HepG2 (cell line): ENCODE measurements around the gene COPZ2. TPM values are rescaled to one million over a fixed set of nuclear protein-coding genes. Genes with fewer than 3 reads are reported as not detected.

Experiments used
- ATAC-seq: fragments of 200-7000 bp; cut with Tn5 transposase; 3 replicates; pipeline ENCODE4 v1.9.1; 2020; ENCODE audit warnings: mild to moderate bottlenecking, moderate library complexity
- BruUV-seq: library from RNA; stranded (reverse); fragments of 400-500 nt; replicated peaks from 2 replicates; lab custom pipeline; 2021; lab: Mats Ljungman, UMichigan
- CTCF ChIA-PET: fragments of 300-600 bp; formaldehyde crosslinking; extraction: SDS; loops from one replicate; lab custom pipeline; 2021; ENCODE audit warnings: low total read pairs, inconsistent platforms, low intra/inter-chr PET ratio; lab: Yijun Ruan, JAX
- POLR2A ChIA-PET: fragments of 350-600 bp; sonication (Branson Sonifier 250); formaldehyde crosslinking; loops from one replicate; lab custom pipeline; 2020; ENCODE audit warnings: antibody characterized with exemption, inconsistent platforms; lab: Yijun Ruan, JAX
- DNase-seq: peaks from one replicate; pipeline ENCODE4 v3.0.0-alpha.2; 2015; ENCODE audit warnings: low spot score
- FAIRE-seq: peaks from 3 replicates; lab custom pipeline; 2011; peaks lifted over from hg19 to GRCh38; lab: Jason Lieb, UNC
- H2AFZ ChIP-seq: one replicate; pipeline ENCODE4 v1.6.1; 2011; ENCODE audit warnings: low read length, inconsistent platforms
- H3K27ac ChIP-seq: fragments of 300-600 bp; 3 replicates; pipeline ENCODE4 v1.8.0; 2011; ENCODE audit warnings: mixed run types, mild to moderate bottlenecking, mixed read lengths, low read length, inconsistent platforms; ENCODE audit not compliant: insufficient read depth; ENCODE audit errors: extremely low read length
- H3K27me3 ChIP-seq, 2 experiments: fragments of 200-600 bp in 1 of 2; 2 replicates in 1 of 2; 3 replicates in 1 of 2; pipeline versions ENCODE4 v1.6.0 to v1.8.0; 2011; ENCODE audit warnings: low read length in 2 of 2, mild to moderate bottlenecking in 2 of 2, moderate library complexity in 2 of 2, inconsistent platforms in 1 of 2; ENCODE audit not compliant: insufficient read depth in 2 of 2, control insufficient read depth in 1 of 2
- H3K36me3 ChIP-seq, 2 experiments: fragments of 200-600 bp in 1 of 2; replicated peaks in 1 of 2; 2 replicates in 1 of 2; 3 replicates in 1 of 2; pipeline versions ENCODE4 v1.5.1 to v1.8.0; 2011; ENCODE audit warnings: low read length in 2 of 2, inconsistent platforms in 1 of 2; ENCODE audit not compliant: insufficient read depth in 2 of 2, control insufficient read depth in 1 of 2
- H3K4me1 ChIP-seq: 2 replicates; pipeline ENCODE4 v1.5.1; 2012; ENCODE audit warnings: low read length, inconsistent platforms; ENCODE audit not compliant: insufficient read depth
- H3K4me2 ChIP-seq: 2 replicates; pipeline ENCODE4 v1.6.0; 2011; ENCODE audit warnings: low read depth, low read length, inconsistent platforms
- H3K4me3 ChIP-seq, 3 experiments: fragments of 200-600 bp in 1 of 3; sonication (generic), shearing (Covaris generic) in 1 of 3; replicated peaks in 1 of 3; 2 replicates each; pipeline ENCODE4 v1.5.1; 2011 to 2016; ENCODE audit warnings: low read length in 3 of 3, inconsistent platforms in 2 of 3, low read depth in 2 of 3, mild to moderate bottlenecking in 2 of 3, control low read depth in 1 of 3, mixed read lengths in 1 of 3; ENCODE audit not compliant: insufficient read depth in 1 of 3
- H3K79me2 ChIP-seq: one replicate; pipeline ENCODE4 v1.6.1; 2011; ENCODE audit warnings: low read length, inconsistent platforms; ENCODE audit not compliant: insufficient read depth
- H3K9ac ChIP-seq: 2 replicates; pipeline ENCODE4 v1.6.0; 2011; ENCODE audit warnings: mild to moderate bottlenecking, low read depth, low read length, inconsistent platforms; ENCODE audit not compliant: insufficient read depth
- H3K9me3 ChIP-seq: 2 replicates; pipeline ENCODE4 v1.5.1; 2012; ENCODE audit warnings: mild to moderate bottlenecking, low read length
- H4K20me1 ChIP-seq: 2 replicates; pipeline ENCODE4 v1.6.0; 2011; ENCODE audit warnings: inconsistent platforms, mild to moderate bottlenecking, low read length, moderate library complexity; ENCODE audit not compliant: insufficient read depth
- MYC ChIP-seq: sonication (generic); formaldehyde crosslinking; IDR thresholded peaks from 2 replicates; pipeline ENCODE4 v1.9.0; 2021; ENCODE audit warnings: missing genetic modification reagents, borderline replicate concordance
- ZNF563 ChIP-seq: sonication (generic); formaldehyde crosslinking; IDR thresholded peaks from 2 replicates; pipeline ENCODE4 v1.8.0; 2022; ENCODE audit warnings: mild to moderate bottlenecking, moderate library complexity, missing genetic modification reagents
- ZNF652 ChIP-seq: IDR thresholded peaks from 2 replicates; pipeline ENCODE4 v1.6.1; 2016; ENCODE audit warnings: low read depth, borderline replicate concordance
- ZNF772 ChIP-seq: sonication (generic); formaldehyde crosslinking; IDR thresholded peaks from 2 replicates; pipeline ENCODE4 v1.5.0; 2020; ENCODE audit warnings: mild to moderate bottlenecking, missing genetic modification reagents
- ZSCAN31 ChIP-seq: sonication (generic); formaldehyde crosslinking; IDR thresholded peaks from 2 replicates; pipeline ENCODE4 v1.5.0; 2020; ENCODE audit warnings: low read depth, mild to moderate bottlenecking, missing genetic modification reagents
- WGBS: methylation state at CpG from one replicate; pipeline ENCODE4 v1.1.6; 2017; ENCODE audit warnings: low lambda C conversion rate; 5-methylcytosine and 5-hydroxymethylcytosine counted together
- in situ Hi-C: cut with HindIII; loops from 2 replicates; pipeline ENCODE4 v1.10.0; 2017; ENCODE audit warnings: low pct_unique_long_range_greater_than_20kb; ENCODE audit not compliant: extremely low pct_ligation_motif_present
- intact Hi-C: fragments of 100-400 bp; cut with micrococcal nuclease; formaldehyde crosslinking; loops from one replicate; pipeline ENCODE4 v1.10.0; 2022; ENCODE audit not compliant: unreplicated experiment
- polyA plus RNA-seq, 8 experiments: library from polyadenylated mRNA; depleted of rRNA in 3 of 8; stranded (reverse) in 7 of 8; unstranded in 1 of 8; fragments of >200 nt; fragmentation: Illumina TruSeq in 4 of 8; extraction: Trizol in 4 of 8; gene quantifications; 2 replicates each; pipeline versions ENCODE4 v1.2.1 to v1.2.3, GENCODE V29; 2011 to 2016; ENCODE audit warnings: low read depth in 4 of 8, missing spikeins in 1 of 8, mixed read lengths in 1 of 8; ENCODE audit not compliant: insufficient read depth in 1 of 8
- total RNA-seq, 5 experiments: library from RNA; depleted of rRNA; stranded (reverse); fragments of >200 nt; fragmentation: Illumina TruSeq; extraction: Trizol; gene quantifications; 2 replicates each; pipeline ENCODE4 v1.2.3, GENCODE V29; 2016; ENCODE audit warnings: low read depth in 1 of 5
- TF ChIP-seq, protein P1 (sequence below): sonication (generic); formaldehyde crosslinking; IDR thresholded peaks from 2 replicates; pipeline ENCODE4 v1.4.0; 2020; ENCODE audit warnings: mild to moderate bottlenecking, missing genetic modification reagents
- TF ChIP-seq, protein P2 (sequence below): sonication (generic); formaldehyde crosslinking; IDR thresholded peaks from 2 replicates; pipeline ENCODE4 v1.9.0; 2021; ENCODE audit warnings: missing genetic modification reagents, borderline replicate concordance

COPZ2 gene
- total and polyA plus RNA-seq, 2 of the 13 experiments (the other 11 are each of a cell fraction or from before 2014, with no cell fraction given) = 0.61 to 1.5 TPM

DNA sequence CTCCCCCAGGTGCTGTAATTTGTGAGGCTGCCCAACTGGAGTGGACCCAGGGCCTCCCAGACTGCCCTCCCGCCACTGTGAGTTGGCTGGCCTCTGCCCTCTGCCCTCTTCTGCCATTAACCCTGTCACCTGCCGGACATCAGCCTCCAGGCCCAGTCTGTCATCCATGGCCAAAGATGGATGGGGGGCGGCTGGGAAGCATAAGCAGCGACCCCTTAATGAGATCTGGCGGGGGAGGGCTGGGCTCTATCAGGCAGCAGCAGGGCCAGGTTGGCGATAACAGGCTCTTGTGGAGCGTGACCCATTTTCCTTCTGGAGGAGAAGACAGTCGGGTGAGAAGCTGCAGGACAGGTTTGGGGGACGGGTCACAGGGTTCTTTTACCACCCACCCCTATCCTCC is 41.4 kb downstream of the COPZ2 start:
- Histone ChIP-seq H3K4me1 (peaks cover 30% of the 10 kb centered on the region), H2AFZ (no peak overlapping the region), H3K9ac (no peak overlapping the region), H4K20me1 (no peaks in the 10 kb centered on the region), H3K4me3 (no peak overlapping the region), H3K9me3 (no peaks in the 10 kb centered on the region), H3K27ac (no peak overlapping the region), H3K27me3 (peaks cover 3 to 50% of the 10 kb centered on the region in 2 experiments; a peak in 3 of 5 replicates), H3K79me2 (no peaks in the 10 kb centered on the region), H3K4me2 (no peak overlapping the region), H3K36me3 (no peaks in the 10 kb centered on the region)
- FAIRE-seq (no peak), ATAC-seq (no peak), DNase-seq (no peak)
- TF ChIP-seq ZNF772 (no peak), ZNF652 (CRISPR knock-in tag) (peak; percentile 15; the same call in 1 of the 2 replicates), MYC (CRISPR knock-in tag) (no peak), ZSCAN31 (no peak), ZNF563 (no peak)
- TF ChIP-seq, protein P1, sequence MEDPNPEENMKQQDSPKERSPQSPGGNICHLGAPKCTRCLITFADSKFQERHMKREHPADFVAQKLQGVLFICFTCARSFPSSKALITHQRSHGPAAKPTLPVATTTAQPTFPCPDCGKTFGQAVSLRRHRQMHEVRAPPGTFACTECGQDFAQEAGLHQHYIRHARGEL (CRISPR knock-in tag) = no peak
- TF ChIP-seq, protein P2, sequence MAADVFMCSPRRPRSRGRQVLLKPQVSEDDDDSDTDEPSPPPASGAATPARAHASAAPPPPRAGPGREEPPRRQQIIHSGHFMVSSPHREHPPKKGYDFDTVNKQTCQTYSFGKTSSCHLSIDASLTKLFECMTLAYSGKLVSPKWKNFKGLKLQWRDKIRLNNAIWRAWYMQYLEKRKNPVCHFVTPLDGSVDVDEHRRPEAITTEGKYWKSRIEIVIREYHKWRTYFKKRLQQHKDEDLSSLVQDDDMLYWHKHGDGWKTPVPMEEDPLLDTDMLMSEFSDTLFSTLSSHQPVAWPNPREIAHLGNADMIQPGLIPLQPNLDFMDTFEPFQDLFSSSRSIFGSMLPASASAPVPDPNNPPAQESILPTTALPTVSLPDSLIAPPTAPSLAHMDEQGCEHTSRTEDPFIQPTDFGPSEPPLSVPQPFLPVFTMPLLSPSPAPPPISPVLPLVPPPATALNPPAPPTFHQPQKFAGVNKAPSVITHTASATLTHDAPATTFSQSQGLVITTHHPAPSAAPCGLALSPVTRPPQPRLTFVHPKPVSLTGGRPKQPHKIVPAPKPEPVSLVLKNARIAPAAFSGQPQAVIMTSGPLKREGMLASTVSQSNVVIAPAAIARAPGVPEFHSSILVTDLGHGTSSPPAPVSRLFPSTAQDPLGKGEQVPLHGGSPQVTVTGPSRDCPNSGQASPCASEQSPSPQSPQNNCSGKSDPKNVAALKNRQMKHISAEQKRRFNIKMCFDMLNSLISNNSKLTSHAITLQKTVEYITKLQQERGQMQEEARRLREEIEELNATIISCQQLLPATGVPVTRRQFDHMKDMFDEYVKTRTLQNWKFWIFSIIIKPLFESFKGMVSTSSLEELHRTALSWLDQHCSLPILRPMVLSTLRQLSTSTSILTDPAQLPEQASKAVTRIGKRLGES = no peak
- intact Hi-C loops = no loop called here
- WGBS = 22% methylated on average over 9 of the region's 9 CpGs
- in situ Hi-C loops = no loop called here
- ChIA-PET POLR2A (no interaction called here), CTCF (no interaction called here)
- BruUV-seq = no TSS peak
